Nephron (organoid): ENCODE data around the gene ARHGAP10.

Source experiments
- H3K27ac Mint-ChIP-seq, 3 experiments: 2 replicates each; pipeline ENCODE4 v1.8.0; 2020; ENCODE audit warnings: mixed read lengths in 3 of 3, mild to moderate bottlenecking in 2 of 3, moderate library complexity in 1 of 3
- H3K27me3 Mint-ChIP-seq: 2 replicates; pipeline ENCODE4 v1.8.0; 2021; ENCODE audit warnings: low read depth, mild to moderate bottlenecking, moderate library complexity, mixed read lengths
- H3K36me3 Mint-ChIP-seq: 2 replicates; pipeline ENCODE4 v1.8.0; 2020; ENCODE audit warnings: low read depth, mixed read lengths
- H3K4me1 Mint-ChIP-seq: 2 replicates; pipeline ENCODE4 v1.8.0; 2020; ENCODE audit warnings: mixed read lengths
- H3K4me3 Mint-ChIP-seq, 3 experiments: 2 replicates each; pipeline ENCODE4 v1.8.0; 2020; ENCODE audit warnings: mild to moderate bottlenecking in 3 of 3, mixed read lengths in 3 of 3, moderate library complexity in 2 of 3
- H3K9me3 Mint-ChIP-seq: 2 replicates; pipeline ENCODE4 v1.8.0; 2020; ENCODE audit warnings: mixed read lengths
- TF ChIP-seq, protein P1 (sequence below), 3 experiments: fragments of 200-600 bp; sonication (generic); IDR thresholded peaks; one replicate each; pipeline ENCODE4 v1.5.0; 2021; ENCODE audit warnings: antibody characterized with exemption in 3 of 3; ENCODE audit not compliant: unreplicated experiment in 3 of 3

ARHGAP10 gene

DNA sequence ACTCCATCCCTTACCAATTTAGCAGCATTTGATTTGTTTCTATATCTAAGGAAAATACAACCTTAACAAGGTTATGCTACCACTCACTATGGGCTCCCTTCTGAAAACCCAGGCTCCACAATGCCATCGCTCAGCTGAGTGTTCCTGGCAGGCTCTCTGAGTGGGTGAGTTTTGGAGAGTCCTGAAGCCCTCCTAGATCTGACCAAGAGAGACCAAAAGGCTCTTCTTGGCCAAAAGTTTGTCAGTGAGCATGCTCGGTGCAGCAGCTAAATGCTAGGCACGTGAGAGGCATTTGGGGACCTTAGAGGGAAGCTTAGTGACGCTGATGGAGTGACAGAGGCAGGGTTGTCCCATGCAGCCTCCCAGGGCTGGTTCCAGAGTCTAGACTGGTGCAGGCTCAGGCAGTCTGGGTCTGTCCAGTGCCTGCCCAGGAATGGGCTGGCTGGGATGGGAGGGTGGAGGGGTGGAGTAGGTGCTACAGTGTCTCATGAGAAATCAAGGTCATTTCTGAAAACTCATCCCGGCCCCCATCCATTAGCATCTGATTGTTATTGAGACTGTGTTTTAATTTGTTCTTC lies 363.5 kb downstream of the ARHGAP10 start:
- Mint-ChIP-seq H3K36me3 (peaks cover 5% of the 10 kb centered on the region), H3K9me3 (no peaks in the 10 kb centered on the region), H3K27ac (no peak overlapping the region), H3K4me1 (peaks cover 8% of the 10 kb centered on the region), H3K4me3 (no peak overlapping the region), H3K27me3 (no peaks in the 10 kb centered on the region)
- TF ChIP-seq, protein P1, sequence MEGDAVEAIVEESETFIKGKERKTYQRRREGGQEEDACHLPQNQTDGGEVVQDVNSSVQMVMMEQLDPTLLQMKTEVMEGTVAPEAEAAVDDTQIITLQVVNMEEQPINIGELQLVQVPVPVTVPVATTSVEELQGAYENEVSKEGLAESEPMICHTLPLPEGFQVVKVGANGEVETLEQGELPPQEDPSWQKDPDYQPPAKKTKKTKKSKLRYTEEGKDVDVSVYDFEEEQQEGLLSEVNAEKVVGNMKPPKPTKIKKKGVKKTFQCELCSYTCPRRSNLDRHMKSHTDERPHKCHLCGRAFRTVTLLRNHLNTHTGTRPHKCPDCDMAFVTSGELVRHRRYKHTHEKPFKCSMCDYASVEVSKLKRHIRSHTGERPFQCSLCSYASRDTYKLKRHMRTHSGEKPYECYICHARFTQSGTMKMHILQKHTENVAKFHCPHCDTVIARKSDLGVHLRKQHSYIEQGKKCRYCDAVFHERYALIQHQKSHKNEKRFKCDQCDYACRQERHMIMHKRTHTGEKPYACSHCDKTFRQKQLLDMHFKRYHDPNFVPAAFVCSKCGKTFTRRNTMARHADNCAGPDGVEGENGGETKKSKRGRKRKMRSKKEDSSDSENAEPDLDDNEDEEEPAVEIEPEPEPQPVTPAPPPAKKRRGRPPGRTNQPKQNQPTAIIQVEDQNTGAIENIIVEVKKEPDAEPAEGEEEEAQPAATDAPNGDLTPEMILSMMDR (IDR thresholded peaks at IDR 0.05; ENCODE audit: unreplicated experiment in 3 of 3): no peak

DNA sequence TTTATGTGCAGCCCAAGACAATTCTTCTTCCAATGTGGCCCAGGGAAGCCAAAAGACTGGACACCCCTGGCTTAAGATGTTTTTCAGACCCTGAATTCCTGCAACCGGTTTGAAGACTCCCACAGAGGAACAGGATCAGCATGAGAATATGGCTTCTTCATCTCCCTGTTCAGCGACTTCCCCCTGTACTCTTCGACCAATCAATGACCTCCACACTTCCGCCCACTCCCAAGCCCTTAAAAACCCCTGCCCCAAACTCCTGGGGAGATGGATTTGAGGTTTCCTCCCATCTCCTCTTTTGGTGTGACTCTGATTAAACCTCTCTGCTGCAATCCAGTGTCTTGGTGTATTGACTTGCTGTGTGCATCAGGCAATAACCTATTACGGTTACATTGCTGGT lies 365.9 kb downstream of the ARHGAP10 start:
- Mint-ChIP-seq H3K9me3 (no peaks in the 10 kb centered on the region), H3K27me3 (no peaks in the 10 kb centered on the region), H3K27ac (no peak overlapping the region), H3K4me1 (peaks cover 5% of the 10 kb centered on the region), H3K36me3 (peaks cover 5% of the 10 kb centered on the region), H3K4me3 (no peak overlapping the region)
- TF ChIP-seq, protein P1 (IDR thresholded peaks at IDR 0.05; ENCODE audit: unreplicated experiment in 3 of 3): no peak

DNA sequence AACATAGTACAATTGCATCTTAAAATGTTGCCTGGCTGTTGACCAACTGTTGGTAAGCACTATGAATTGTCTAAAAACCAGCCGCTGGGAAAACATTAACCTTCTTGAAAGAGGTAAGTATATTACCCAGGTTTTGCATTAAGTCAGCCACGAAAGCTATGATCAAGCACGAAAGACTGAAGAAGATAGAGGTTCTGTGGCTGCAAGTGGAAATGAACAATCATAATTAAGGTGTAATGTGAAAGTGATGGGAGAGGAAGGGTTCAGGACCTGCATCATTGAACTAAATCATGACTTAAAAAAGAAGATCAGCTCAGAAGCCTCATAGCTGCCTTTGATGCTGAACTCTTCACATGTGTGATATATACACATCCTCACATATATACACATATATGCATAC lies 369.3 kb downstream of the ARHGAP10 start:
- no peaks in the 10 kb centered on the region for H3K4me1 Mint-ChIP-seq
- H3K4me3 Mint-ChIP-seq: no peak overlapping the region
- TF ChIP-seq, protein P1 (IDR thresholded peaks at IDR 0.05; ENCODE audit: unreplicated experiment in 3 of 3): no peak
- peaks cover 16% of the 10 kb centered on the region for H3K9me3 Mint-ChIP-seq
- peaks cover 25% of the 10 kb centered on the region for H3K36me3 Mint-ChIP-seq
- H3K27me3 Mint-ChIP-seq: no peaks in the 10 kb centered on the region
- H3K27ac Mint-ChIP-seq: no peak overlapping the region

DNA sequence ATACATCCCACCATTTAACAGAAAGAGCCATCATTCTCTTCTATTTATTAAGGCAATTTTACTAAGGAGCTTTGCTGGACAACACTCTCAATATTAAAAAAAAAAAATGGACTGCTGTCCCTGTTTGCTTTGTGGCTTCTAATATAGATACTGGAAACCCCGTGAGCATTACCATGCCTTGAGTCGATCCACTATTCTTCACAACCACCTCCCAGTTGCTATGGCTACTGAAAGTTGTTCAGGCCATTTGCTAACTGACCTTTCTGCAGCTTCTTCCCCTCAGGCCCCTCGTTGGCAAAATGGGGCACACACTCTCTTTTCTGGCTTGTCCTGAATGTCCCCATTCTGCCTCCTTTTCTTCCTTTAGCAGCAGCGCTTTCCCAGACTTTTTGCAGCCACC lies 369.9 kb downstream of the ARHGAP10 start:
- peaks cover 22% of the 10 kb centered on the region for H3K9me3 Mint-ChIP-seq
- no peaks in the 10 kb centered on the region for H3K27me3 Mint-ChIP-seq
- H3K36me3 Mint-ChIP-seq: peaks cover 30% of the 10 kb centered on the region
- no peak overlapping the region for H3K4me3 Mint-ChIP-seq
- H3K27ac Mint-ChIP-seq: no peak overlapping the region
- TF ChIP-seq, protein P1 (IDR thresholded peaks at IDR 0.05; ENCODE audit: unreplicated experiment in 3 of 3): no peak
- no peaks in the 10 kb centered on the region for H3K4me1 Mint-ChIP-seq

- Mint-ChIP-seq H3K27me3 (no peaks in the 10 kb centered on the region), H3K4me1 (peaks cover 10% of the 10 kb centered on the region)
Observed at GRCh38 chr4:148103597-148104355, 371.9 kb downstream of the ARHGAP10 start.

More at GRCh38 chr4:148103597-148104355, 371.9 kb downstream of the ARHGAP10 start:
- peaks cover 34% of the 10 kb centered on the region for H3K36me3 Mint-ChIP-seq
- TF ChIP-seq, protein P1 (IDR thresholded peaks at IDR 0.05; ENCODE audit: unreplicated experiment in 3 of 3): no peak
- H3K9me3 Mint-ChIP-seq: peaks cover 27% of the 10 kb centered on the region
- no peak overlapping the region for H3K4me3 Mint-ChIP-seq
- H3K27ac Mint-ChIP-seq: no peak overlapping the region
